ENCODE data around the gene NOS1AP. TPM values are rescaled to one million over a fixed set of nuclear protein-coding genes. Genes with fewer than 3 reads are reported as not detected.

NOS1AP gene
- total and polyA plus RNA-seq, 9 of the 15 experiments (the other 6 are each of a cell fraction or from before 2014, with no cell fraction given) = 0.07 to 1.5 (median 0.22) TPM

DNA sequence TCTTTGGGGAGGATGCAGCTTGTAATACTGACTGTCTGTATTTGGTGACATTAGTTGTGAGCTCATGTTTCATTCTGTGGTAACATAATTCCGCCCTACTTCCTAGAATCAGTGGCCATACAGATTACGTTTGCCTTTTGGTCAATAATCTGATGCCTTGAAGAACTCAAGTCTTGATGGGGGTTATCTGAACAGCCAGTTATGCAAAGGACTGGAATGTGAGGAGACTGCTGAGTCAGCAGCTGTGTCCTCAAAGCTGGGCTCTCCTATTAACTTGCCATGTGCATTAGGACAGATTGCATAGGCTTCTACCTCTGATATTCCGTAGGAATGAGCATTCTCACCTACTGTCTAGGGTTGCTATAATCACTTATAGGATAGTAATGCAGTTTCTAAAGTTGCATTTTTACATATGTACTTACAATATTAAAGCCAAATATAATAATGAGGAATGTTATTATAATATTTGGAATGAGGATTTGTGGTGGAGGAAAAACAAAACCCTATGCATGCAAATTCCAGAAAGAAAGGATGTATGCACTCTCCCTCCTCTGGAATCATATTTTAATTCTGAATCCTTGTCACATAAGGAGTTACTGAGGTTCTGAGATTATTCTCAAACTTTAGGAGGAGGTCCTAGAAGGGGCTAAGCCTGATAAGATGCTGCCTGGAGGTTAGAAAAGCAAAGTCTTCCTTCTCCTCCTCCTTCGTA lies 116.0 kb downstream of the NOS1AP start (continued):
- TF ChIP-seq, protein P1, sequence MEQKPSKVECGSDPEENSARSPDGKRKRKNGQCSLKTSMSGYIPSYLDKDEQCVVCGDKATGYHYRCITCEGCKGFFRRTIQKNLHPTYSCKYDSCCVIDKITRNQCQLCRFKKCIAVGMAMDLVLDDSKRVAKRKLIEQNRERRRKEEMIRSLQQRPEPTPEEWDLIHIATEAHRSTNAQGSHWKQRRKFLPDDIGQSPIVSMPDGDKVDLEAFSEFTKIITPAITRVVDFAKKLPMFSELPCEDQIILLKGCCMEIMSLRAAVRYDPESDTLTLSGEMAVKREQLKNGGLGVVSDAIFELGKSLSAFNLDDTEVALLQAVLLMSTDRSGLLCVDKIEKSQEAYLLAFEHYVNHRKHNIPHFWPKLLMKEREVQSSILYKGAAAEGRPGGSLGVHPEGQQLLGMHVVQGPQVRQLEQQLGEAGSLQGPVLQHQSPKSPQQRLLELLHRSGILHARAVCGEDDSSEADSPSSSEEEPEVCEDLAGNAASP (IDR thresholded peaks at IDR 0.05) = no peak
- TF ChIP-seq TCF7L2 (IDR thresholded peaks at IDR 0.05; ENCODE audit: low read depth, low read length) (no peak), CSDE1 (IDR thresholded peaks at IDR 0.05) (no peak), SIRT6 (IDR thresholded peaks at IDR 0.05; ENCODE audit: low read depth, low read length) (no peak), XRCC4 (IDR thresholded peaks at IDR 0.05; ENCODE audit: extremely low read depth, insufficient read depth, insufficient read length) (no peak), C11orf30 (IDR thresholded peaks at IDR 0.05; ENCODE audit: low read depth) (peak; percentile 97), HDAC3 (IDR thresholded peaks at IDR 0.05; ENCODE audit: borderline replicate concordance, partially characterized antibody) (no peak), HDAC1 (IDR thresholded peaks at IDR 0.05) (0 out of 4 replicates have a peak, but pooled peaks of 1 of the 2 experiments have one; percentile 19), NFRKB (IDR thresholded peaks at IDR 0.05; ENCODE audit: low read depth) (no peak), TEAD4 (IDR thresholded peaks at IDR 0.05; ENCODE audit: low read length) (peak; percentile 58), TEAD4 (CRISPR knock-in tag; IDR thresholded peaks at IDR 0.05; ENCODE audit: borderline replicate concordance) (no peak), HNRNPL (IDR thresholded peaks at IDR 0.05; ENCODE audit: low read depth, low read length) (no peak), POLR2H (tag; IDR thresholded peaks at IDR 0.05; ENCODE audit: low read depth) (no peak), MAFK (IDR thresholded peaks at IDR 0.05; ENCODE audit: low read length) (peak; percentile 98), SNIP1 (IDR thresholded peaks at IDR 0.05; ENCODE audit: low read depth) (no peak), DACH1 (IDR thresholded peaks at IDR 0.05; ENCODE audit: partially characterized antibody) (no peak), U2AF2 (optimal IDR thresholded peaks at IDR 0.05; ENCODE audit: low read depth, low read length) (no peak), ZKSCAN8 (CRISPR knock-in tag; IDR thresholded peaks at IDR 0.05) (no peak), BDP1 (IDR thresholded peaks at IDR 0.05; ENCODE audit: insufficient read depth, insufficient read length) (no peak)
- TF ChIP-seq, protein P2, sequence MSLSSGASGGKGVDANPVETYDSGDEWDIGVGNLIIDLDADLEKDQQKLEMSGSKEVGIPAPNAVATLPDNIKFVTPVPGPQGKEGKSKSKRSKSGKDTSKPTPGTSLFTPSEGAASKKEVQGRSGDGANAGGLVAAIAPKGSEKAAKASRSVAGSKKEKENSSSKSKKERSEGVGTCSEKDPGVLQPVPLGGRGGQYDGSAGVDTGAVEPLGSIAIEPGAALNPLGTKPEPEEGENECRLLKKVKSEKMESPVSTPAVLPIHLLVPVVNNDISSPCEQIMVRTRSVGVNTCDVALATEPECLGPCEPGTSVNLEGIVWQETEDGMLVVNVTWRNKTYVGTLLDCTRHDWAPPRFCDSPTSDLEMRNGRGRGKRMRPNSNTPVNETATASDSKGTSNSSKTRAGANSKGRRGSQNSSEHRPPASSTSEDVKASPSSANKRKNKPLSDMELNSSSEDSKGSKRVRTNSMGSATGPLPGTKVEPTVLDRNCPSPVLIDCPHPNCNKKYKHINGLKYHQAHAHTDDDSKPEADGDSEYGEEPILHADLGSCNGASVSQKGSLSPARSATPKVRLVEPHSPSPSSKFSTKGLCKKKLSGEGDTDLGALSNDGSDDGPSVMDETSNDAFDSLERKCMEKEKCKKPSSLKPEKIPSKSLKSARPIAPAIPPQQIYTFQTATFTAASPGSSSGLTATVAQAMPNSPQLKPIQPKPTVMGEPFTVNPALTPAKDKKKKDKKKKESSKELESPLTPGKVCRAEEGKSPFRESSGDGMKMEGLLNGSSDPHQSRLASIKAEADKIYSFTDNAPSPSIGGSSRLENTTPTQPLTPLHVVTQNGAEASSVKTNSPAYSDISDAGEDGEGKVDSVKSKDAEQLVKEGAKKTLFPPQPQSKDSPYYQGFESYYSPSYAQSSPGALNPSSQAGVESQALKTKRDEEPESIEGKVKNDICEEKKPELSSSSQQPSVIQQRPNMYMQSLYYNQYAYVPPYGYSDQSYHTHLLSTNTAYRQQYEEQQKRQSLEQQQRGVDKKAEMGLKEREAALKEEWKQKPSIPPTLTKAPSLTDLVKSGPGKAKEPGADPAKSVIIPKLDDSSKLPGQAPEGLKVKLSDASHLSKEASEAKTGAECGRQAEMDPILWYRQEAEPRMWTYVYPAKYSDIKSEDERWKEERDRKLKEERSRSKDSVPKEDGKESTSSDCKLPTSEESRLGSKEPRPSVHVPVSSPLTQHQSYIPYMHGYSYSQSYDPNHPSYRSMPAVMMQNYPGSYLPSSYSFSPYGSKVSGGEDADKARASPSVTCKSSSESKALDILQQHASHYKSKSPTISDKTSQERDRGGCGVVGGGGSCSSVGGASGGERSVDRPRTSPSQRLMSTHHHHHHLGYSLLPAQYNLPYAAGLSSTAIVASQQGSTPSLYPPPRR (CRISPR knock-in tag; IDR thresholded peaks at IDR 0.05; ENCODE audit: borderline replicate concordance) = no peak
- TF ChIP-seq, protein P3, sequence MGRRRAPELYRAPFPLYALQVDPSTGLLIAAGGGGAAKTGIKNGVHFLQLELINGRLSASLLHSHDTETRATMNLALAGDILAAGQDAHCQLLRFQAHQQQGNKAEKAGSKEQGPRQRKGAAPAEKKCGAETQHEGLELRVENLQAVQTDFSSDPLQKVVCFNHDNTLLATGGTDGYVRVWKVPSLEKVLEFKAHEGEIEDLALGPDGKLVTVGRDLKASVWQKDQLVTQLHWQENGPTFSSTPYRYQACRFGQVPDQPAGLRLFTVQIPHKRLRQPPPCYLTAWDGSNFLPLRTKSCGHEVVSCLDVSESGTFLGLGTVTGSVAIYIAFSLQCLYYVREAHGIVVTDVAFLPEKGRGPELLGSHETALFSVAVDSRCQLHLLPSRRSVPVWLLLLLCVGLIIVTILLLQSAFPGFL (CRISPR knock-in tag; IDR thresholded peaks at IDR 0.05) = no peak
- TF ChIP-seq, protein P4, sequence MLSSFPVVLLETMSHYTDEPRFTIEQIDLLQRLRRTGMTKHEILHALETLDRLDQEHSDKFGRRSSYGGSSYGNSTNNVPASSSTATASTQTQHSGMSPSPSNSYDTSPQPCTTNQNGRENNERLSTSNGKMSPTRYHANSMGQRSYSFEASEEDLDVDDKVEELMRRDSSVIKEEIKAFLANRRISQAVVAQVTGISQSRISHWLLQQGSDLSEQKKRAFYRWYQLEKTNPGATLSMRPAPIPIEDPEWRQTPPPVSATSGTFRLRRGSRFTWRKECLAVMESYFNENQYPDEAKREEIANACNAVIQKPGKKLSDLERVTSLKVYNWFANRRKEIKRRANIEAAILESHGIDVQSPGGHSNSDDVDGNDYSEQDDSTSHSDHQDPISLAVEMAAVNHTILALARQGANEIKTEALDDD (IDR thresholded peaks at IDR 0.05) = 0 out of 2 replicates have a peak, but pooled peaks have one; percentile 15
